H1 (cell line): ENCODE data around the gene UCKL1. TPM values are rescaled to one million over a fixed set of nuclear protein-coding genes. Genes with fewer than 3 reads are reported as not detected.

ENCODE experiments used
- CTCF ChIA-PET: fragments of 300-600 bp; sonication (Branson Sonifier 250); formaldehyde crosslinking; loops from one replicate; lab custom pipeline; 2021; ENCODE audit not compliant: partially characterized antibody; lab: Charles Lee
- POLR2A ChIA-PET: fragments of 300-600 bp; sonication (Branson Sonifier 250); formaldehyde crosslinking; loops from one replicate; lab custom pipeline; 2021; ENCODE audit warnings: inconsistent platforms; ENCODE audit not compliant: partially characterized antibody; lab: Charles Lee
- DNase-seq, 2 experiments: peaks; one replicate each; pipeline versions ENCODE4 v3.0.0 to v3.0.0-alpha.2; 2010 to 2022; ENCODE audit warnings: low spot score in 2 of 2, low read depth in 1 of 2, mixed read lengths in 1 of 2
- FAIRE-seq: peaks from 2 replicates; lab custom pipeline; 2011; peaks lifted over from hg19 to GRCh38; lab: Jason Lieb, UNC
- H2AFZ ChIP-seq: 2 replicates; pipeline ENCODE4 v1.8.1; 2012; ENCODE audit warnings: low read length, inconsistent platforms
- H2AK5ac ChIP-seq: 2 replicates; pipeline ENCODE4 v1.6.1; 2013; ENCODE audit warnings: low read depth, low read length
- H2BK120ac ChIP-seq: replicated peaks from 2 replicates; pipeline ENCODE3; 2013; ENCODE audit warnings: low read depth, low read length, inconsistent platforms
- H2BK12ac ChIP-seq: 2 replicates; pipeline ENCODE4 v1.6.1; 2013; ENCODE audit warnings: low read depth, low read length
- H2BK15ac ChIP-seq: 2 replicates; pipeline ENCODE4 v1.6.1; 2013; ENCODE audit warnings: low read length
- H2BK20ac ChIP-seq: 2 replicates; pipeline ENCODE4 v1.6.1; 2013; ENCODE audit warnings: low read length
- H2BK5ac ChIP-seq: 2 replicates; pipeline ENCODE4 v1.6.1; 2013; ENCODE audit warnings: low read depth, low read length
- H3K14ac ChIP-seq: 2 replicates; pipeline ENCODE4 v1.6.1; 2013; ENCODE audit warnings: inconsistent platforms; ENCODE audit not compliant: insufficient read length
- H3K18ac ChIP-seq: 2 replicates; pipeline ENCODE4 v1.6.1; 2013; ENCODE audit warnings: low read length; ENCODE audit errors: extremely low read depth
- H3K23ac ChIP-seq: 2 replicates; pipeline ENCODE4 v1.6.1; 2013; ENCODE audit warnings: inconsistent platforms; ENCODE audit not compliant: insufficient read length
- H3K23me2 ChIP-seq: 2 replicates; pipeline ENCODE4 v1.6.1; 2013; ENCODE audit warnings: low read depth, low read length
- H3K27ac ChIP-seq: 2 replicates; pipeline ENCODE4 v1.6.1; 2011; ENCODE audit warnings: low read depth, low read length, inconsistent platforms
- H3K27me3 ChIP-seq, 4 experiments: replicated peaks in 1 of 4; 1 replicate in 1 of 4; 2 replicates in 3 of 4; pipeline versions ENCODE4 v1.6.1 to v1.8.1; 2011 to 2013; ENCODE audit warnings: low read length in 3 of 4, mild to moderate bottlenecking in 3 of 4, inconsistent platforms in 2 of 4, mixed read lengths in 2 of 4, moderate library complexity in 1 of 4; ENCODE audit not compliant: control insufficient read depth in 3 of 4, insufficient read depth in 3 of 4; ENCODE audit errors: extremely low read depth in 1 of 4
- H3K36me3 ChIP-seq, 4 experiments: 2 replicates each; pipeline versions ENCODE4 v1.6.1 to v1.8.1; 2011 to 2013; ENCODE audit warnings: mild to moderate bottlenecking in 4 of 4, low read length in 3 of 4, moderate library complexity in 2 of 4, control low read depth in 1 of 4, inconsistent platforms in 1 of 4; ENCODE audit not compliant: insufficient read depth in 4 of 4, control insufficient read depth in 2 of 4
- H3K4ac ChIP-seq: replicated peaks from 2 replicates; pipeline ENCODE3; 2013; ENCODE audit warnings: low read length, low read depth, mixed read lengths, inconsistent platforms; ENCODE audit not compliant: insufficient read length
- H3K4me1 ChIP-seq, 4 experiments: replicated peaks in 1 of 4; 1 replicate in 1 of 4; 2 replicates in 3 of 4; pipeline versions ENCODE4 v1.6.1 to v1.8.1; 2011 to 2013; ENCODE audit warnings: low read length in 3 of 4, inconsistent platforms in 2 of 4, mixed read lengths in 1 of 4; ENCODE audit not compliant: insufficient read depth in 4 of 4, control insufficient read depth in 3 of 4
- H3K4me2 ChIP-seq, 2 experiments: 2 replicates each; pipeline versions ENCODE4 v1.6.1 to v1.8.1; 2011 to 2013; ENCODE audit warnings: low read depth in 2 of 2, low read length in 2 of 2, control low read depth in 1 of 2, inconsistent platforms in 1 of 2, mild to moderate bottlenecking in 1 of 2; ENCODE audit not compliant: insufficient read depth in 1 of 2
- H3K4me3 ChIP-seq, 4 experiments: fragments of 200-600, 300-600 bp in 1 of 4; sonication (generic), shearing (Covaris generic), sonication (Bioruptor Twin) in 1 of 4; 2 replicates each; pipeline versions ENCODE4 v1.5.1 to v1.8.1; 2011 to 2016; ENCODE audit warnings: low read length in 4 of 4, low read depth in 3 of 4, control low read depth in 2 of 4, inconsistent platforms in 2 of 4, mild to moderate bottlenecking in 2 of 4, mixed read lengths in 1 of 4, moderate library complexity in 1 of 4; ENCODE audit not compliant: insufficient read depth in 2 of 4; ENCODE audit errors: extremely low read depth in 1 of 4
- H3K56ac ChIP-seq: replicated peaks from 2 replicates; pipeline ENCODE3; 2013; ENCODE audit warnings: low read depth, mild to moderate bottlenecking, mixed read lengths, low read length, inconsistent platforms; ENCODE audit not compliant: insufficient read length
- H3K79me1 ChIP-seq: 2 replicates; pipeline ENCODE4 v1.6.1; 2013; ENCODE audit warnings: low read depth, low read length, control low read depth
- H3K79me2 ChIP-seq, 2 experiments: 2 replicates each; pipeline versions ENCODE4 v1.6.1 to v1.8.1; 2012 to 2013; ENCODE audit warnings: low read length in 2 of 2, mild to moderate bottlenecking in 2 of 2, inconsistent platforms in 1 of 2; ENCODE audit not compliant: insufficient read depth in 2 of 2, control insufficient read depth in 1 of 2
- H3K9ac ChIP-seq, 4 experiments: replicated peaks in 1 of 4; 1 replicate in 1 of 4; 2 replicates in 3 of 4; pipeline versions ENCODE4 v1.6.1 to v1.8.1; 2011 to 2013; ENCODE audit warnings: low read depth in 3 of 4, low read length in 3 of 4, control low read depth in 2 of 4, mild to moderate bottlenecking in 2 of 4, moderate library complexity in 2 of 4, inconsistent platforms in 1 of 4; ENCODE audit errors: extremely low read depth in 1 of 4
- H3K9me3 ChIP-seq, 2 experiments: 2 replicates each; pipeline versions ENCODE4 v1.6.1 to v1.8.1; 2012 to 2013; ENCODE audit warnings: mild to moderate bottlenecking in 2 of 2, moderate library complexity in 2 of 2, control low read depth in 1 of 2, inconsistent platforms in 1 of 2, low read depth in 1 of 2, low read length in 1 of 2, mixed read lengths in 1 of 2; ENCODE audit not compliant: insufficient read depth in 2 of 2
- H4K20me1 ChIP-seq, 2 experiments: replicated peaks in 1 of 2; 2 replicates each; pipeline versions ENCODE3 to v1.8.1; 2011 to 2013; ENCODE audit warnings: inconsistent platforms in 2 of 2, low read length in 2 of 2, mild to moderate bottlenecking in 1 of 2; ENCODE audit not compliant: insufficient read depth in 2 of 2, control insufficient read depth in 1 of 2
- H4K5ac ChIP-seq: 2 replicates; pipeline ENCODE4 v1.6.1; 2013; ENCODE audit warnings: low read length, low read depth, mixed read lengths, inconsistent platforms; ENCODE audit not compliant: insufficient read length
- H4K8ac ChIP-seq: 2 replicates; pipeline ENCODE4 v1.8.0; 2013; ENCODE audit warnings: mild to moderate bottlenecking, moderate library complexity, low read length, inconsistent platforms; ENCODE audit not compliant: insufficient read depth; ENCODE audit errors: extremely low read depth
- H4K91ac ChIP-seq: replicated peaks from 2 replicates; pipeline ENCODE3; 2013; ENCODE audit warnings: low read length, mixed read lengths, inconsistent platforms; ENCODE audit not compliant: insufficient read length
- ASH2L ChIP-seq: fragments of 200-600, 300-600 bp; sonication (generic); IDR thresholded peaks from one replicate; pipeline ENCODE4 v1.7.1; 2017; ENCODE audit warnings: low read length
- BCL11A ChIP-seq, 2 experiments: IDR thresholded peaks; one replicate each; pipeline ENCODE4 v1.6.1; 2011; ENCODE audit warnings: low read depth in 2 of 2, low read length in 2 of 2, mild to moderate bottlenecking in 2 of 2
- CBX5 ChIP-seq: fragments of 300-800, 300-1000 bp; sonication (generic); IDR thresholded peaks from 2 replicates; pipeline ENCODE4 v1.7.1; 2016; ENCODE audit warnings: antibody characterized with exemption, low read length, low read depth
- CEBPB ChIP-seq: IDR thresholded peaks from 2 replicates; pipeline ENCODE4 v1.6.1; 2012; ENCODE audit warnings: low read depth, low read length
- EZH2 ChIP-seq: fragments of 200-600 bp; sonication (generic); IDR thresholded peaks from 2 replicates; pipeline ENCODE4 v1.7.1; 2012; ENCODE audit warnings: low read depth, mild to moderate bottlenecking, moderate library complexity, low read length, inconsistent platforms; ENCODE audit not compliant: severe bottlenecking
- JUND ChIP-seq: IDR thresholded peaks from 2 replicates; pipeline ENCODE4 v1.6.1; 2011; ENCODE audit warnings: mild to moderate bottlenecking, improper control_type of control experiment, low read length
- RAD21 ChIP-seq, 2 experiments: IDR thresholded peaks in 1 of 2; conservative IDR thresholded peaks in 1 of 2; 2 replicates each; pipeline ENCODE4 v1.6.1; 2011; ENCODE audit warnings: low read depth in 2 of 2, low read length in 2 of 2, improper control_type of control experiment in 1 of 2, inconsistent platforms in 1 of 2, mild to moderate bottlenecking in 1 of 2, moderate library complexity in 1 of 2
- RNF2 ChIP-seq: fragments of 200-900, 300-1000 bp; sonication (generic); IDR thresholded peaks from 2 replicates; pipeline ENCODE4 v1.7.1; 2016; ENCODE audit warnings: borderline replicate concordance, low read depth, mild to moderate bottlenecking, antibody characterized with exemption, low read length; ENCODE audit not compliant: poor library complexity, severe bottlenecking; ENCODE audit errors: missing control alignments
- SP4 ChIP-seq: IDR thresholded peaks from 2 replicates; pipeline ENCODE4 v1.6.1; 2012; ENCODE audit warnings: low read length, inconsistent platforms
- WGBS, 2 experiments: shearing (Covaris generic) in 1 of 2; methylation state at CpG; one replicate each; pipeline versions ENCODE4 v1.1.6 to v1.1.7; 2013 to 2015; ENCODE audit warnings: low lambda C conversion rate in 2 of 2, mixed read lengths in 2 of 2, inconsistent platforms in 1 of 2, low coverage in 1 of 2, missing lambda C conversion rate in 1 of 2; ENCODE audit not compliant: insufficient replicate concordance in 2 of 2, insufficient coverage in 1 of 2, insufficient read length in 1 of 2; ENCODE audit errors: extremely low coverage in 1 of 2, missing lambda C conversion rate in 1 of 2; 5-methylcytosine and 5-hydroxymethylcytosine counted together
- polyA plus RNA-seq, 7 experiments: library from polyadenylated mRNA; depleted of rRNA in 3 of 7; stranded (reverse) in 5 of 7; unstranded in 2 of 7; fragments of >200 nt in 5 of 7; fragments of 200-250 nt in 2 of 7; gene quantifications; 1 replicate in 5 of 7; 2 replicates in 1 of 7; 4 replicates in 1 of 7; pipeline versions ENCODE4 v1.2.1 to v1.2.3, GENCODE V29; 2011 to 2013; ENCODE audit warnings: missing spikeins in 2 of 7, mixed read lengths in 2 of 7
- total RNA-seq: library from RNA; stranded (reverse); fragmentation: NEBNext Ultra II Directional; extraction: Animal tissue kit (Norgen Biotek cat#: 25700); gene quantifications from 2 replicates; pipeline ENCODE4 v1.2.1, GENCODE V29; 2021

UCKL1 gene
- total and polyA plus RNA-seq, 2 of the 8 experiments (the other 6 are each of a cell fraction or from before 2014, with no cell fraction given), result 36.5 to 91.2 TPM

DNA sequence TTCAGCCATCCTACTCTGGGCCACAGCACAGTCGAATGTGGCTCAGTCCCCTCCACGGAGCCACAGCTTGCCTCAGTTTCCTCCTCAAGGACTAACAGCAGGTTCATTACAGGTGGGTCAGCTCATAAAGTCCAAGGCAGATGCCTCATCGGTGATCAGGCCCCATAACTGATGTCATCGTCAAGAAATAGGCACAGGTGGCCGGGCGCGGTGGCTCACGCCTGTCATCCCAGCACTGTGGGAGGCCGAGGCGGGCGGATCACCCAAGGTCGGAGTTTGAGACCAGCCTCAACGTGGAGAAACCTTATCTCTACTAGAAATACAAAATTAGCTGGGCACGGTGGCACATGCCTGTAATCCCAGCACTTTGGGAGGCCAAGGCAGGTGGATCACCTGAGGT, 3.4 kb downstream of the UCKL1 start:
- FAIRE-seq (no peak), DNase-seq (no peak)
- POLR2A ChIA-PET, result interaction anchor here (1.0 to 2.9 kb wide), 5 partner anchors 10 to 88 kb away, joined by 3 to 15 read pairs (median 9); partner anchors contain the start of gene TPD52L2
- Histone ChIP-seq H4K91ac (no peak overlapping the region), H3K23ac (no peak overlapping the region), H3K56ac (no peak overlapping the region), H3K4me1 (peaks cover 0 to 17% (median 16%) of the 10 kb centered on the region in 4 experiments; a peak in 6 of 7 replicates), H3K4me2 (no peak overlapping the region), H2BK12ac (no peak overlapping the region), H2AK5ac (no peak overlapping the region), H2AFZ (no peak overlapping the region), H3K79me2 (peaks cover 17 to 71% of the 10 kb centered on the region in 2 experiments; a peak in 3 of 4 replicates), H2BK15ac (no peak overlapping the region), H2BK20ac (no peak overlapping the region), H2BK120ac (no peak overlapping the region), H3K79me1 (peaks cover 34% of the 10 kb centered on the region), H4K8ac (no peak overlapping the region; the same call in 1 of the 2 replicates), H3K27me3 (no peaks in the 10 kb centered on the region), H3K4ac (no peak overlapping the region), H2BK5ac (no peak overlapping the region), H4K5ac (no peak overlapping the region), H3K36me3 (peaks cover 0 to 2% (median 0%) of the 10 kb centered on the region in 4 experiments; a peak in 1 of 8 replicates), H3K9ac (no peak overlapping the region), H4K20me1 (peaks cover 30 to 45% of the 10 kb centered on the region in 2 experiments), H3K4me3 (no peak overlapping the region), H3K9me3 (no peaks in the 10 kb centered on the region), H3K18ac (no peak overlapping the region), H3K14ac (no peak overlapping the region), H3K23me2 (peaks cover 8% of the 10 kb centered on the region; the same call in 1 of the 2 replicates), H3K27ac (no peak overlapping the region)
- no peak for TF ChIP-seq BCL11A (IDR thresholded peaks at IDR 0.05; ENCODE audit: low read depth in 2 of 2, low read length in 2 of 2)
- no peak for TF ChIP-seq CEBPB
- TF ChIP-seq EZH2, result no peak
- no peak for TF ChIP-seq ASH2L
- no peak for TF ChIP-seq JUND
- no peak for TF ChIP-seq RAD21 (IDR thresholded peaks at IDR 0.05 in 1 of 2, conservative IDR thresholded peaks at IDR 0.05 in 1 of 2; ENCODE audit: low read depth in 2 of 2, low read length in 2 of 2)
- TF ChIP-seq RNF2, result no peak
- TF ChIP-seq SP4, result no peak
- no peak for TF ChIP-seq CBX5
- 94% methylated on average over 14 of the region's 14 CpGs; no CpG with 5 or more reads in 1 of the 2 experiments for WGBS, 2 experiments
- CTCF ChIA-PET, result interaction anchor here (1.3 to 2.6 kb wide), 6 partner anchors 11 to 237 kb away, joined by 3 to 13 read pairs (median 7); partner anchors contain the start of gene PRPF6
